HepG2 (cell line): ENCODE measurements around the gene CNP. TPM values are rescaled to one million over a fixed set of nuclear protein-coding genes. Genes with fewer than 3 reads are reported as not detected.

ENCODE experiments used
- ATF1 ChIP-seq: IDR thresholded peaks from 2 replicates; pipeline ENCODE4 v1.6.1; 2016; ENCODE audit warnings: mild to moderate bottlenecking, control low read depth
- DMAP1 ChIP-seq: IDR thresholded peaks from 2 replicates; pipeline ENCODE4 v1.6.1; 2016
- JUN ChIP-seq: sonication (generic); formaldehyde crosslinking; IDR thresholded peaks from 2 replicates; pipeline ENCODE4 v1.4.0; 2020; ENCODE audit warnings: mild to moderate bottlenecking, missing genetic modification reagents
- KDM1A ChIP-seq: IDR thresholded peaks from 2 replicates; pipeline ENCODE4 v1.6.1; 2016; ENCODE audit warnings: missing compliant biosample characterization
- MED8 ChIP-seq: sonication (generic); formaldehyde crosslinking; IDR thresholded peaks from 2 replicates; pipeline ENCODE4 v1.8.1; 2023; ENCODE audit warnings: mild to moderate bottlenecking, missing genetic modification reagents; ENCODE audit not compliant: insufficient replicate concordance
- NFRKB ChIP-seq: fragments of 450-650 bp; IDR thresholded peaks from 2 replicates; pipeline ENCODE4 v1.6.1; 2017
- RXRA ChIP-seq: sonication (generic); formaldehyde crosslinking; IDR thresholded peaks from 2 replicates; pipeline ENCODE4 v1.5.1; 2020; ENCODE audit warnings: missing genetic modification reagents
- SMARCE1 ChIP-seq: fragments of 450-650 bp; IDR thresholded peaks from 2 replicates; pipeline ENCODE4 v1.6.1; 2017; ENCODE audit warnings: borderline replicate concordance
- SMYD3 ChIP-seq: sonication (generic); formaldehyde crosslinking; IDR thresholded peaks from 2 replicates; pipeline ENCODE4 v1.8.1; 2023; ENCODE audit warnings: mild to moderate bottlenecking, missing genetic modification reagents
- TP53 ChIP-seq: sonication (generic); formaldehyde crosslinking; conservative IDR thresholded peaks from 2 replicates; pipeline ENCODE4 v1.4.0; 2020; ENCODE audit warnings: missing genetic modification reagents
- ZNF207 ChIP-seq: fragments of 450-650 bp; IDR thresholded peaks from 2 replicates; pipeline ENCODE4 v1.6.1; 2016; ENCODE audit warnings: antibody characterized with exemption, borderline replicate concordance
- ZNF567 ChIP-seq: sonication (generic); formaldehyde crosslinking; IDR thresholded peaks from 2 replicates; pipeline ENCODE4 v1.8.1; 2023; ENCODE audit warnings: mild to moderate bottlenecking, missing genetic modification reagents, borderline replicate concordance
- ZNF709 ChIP-seq: sonication (generic); formaldehyde crosslinking; IDR thresholded peaks from 2 replicates; pipeline ENCODE4 v1.5.0; 2020; ENCODE audit warnings: mild to moderate bottlenecking, missing genetic modification reagents
- ZNF841 ChIP-seq: sonication (generic); formaldehyde crosslinking; IDR thresholded peaks from 2 replicates; pipeline ENCODE4 v1.8.1; 2023; ENCODE audit warnings: missing genetic modification reagents, borderline replicate concordance
- polyA plus RNA-seq, 8 experiments: library from polyadenylated mRNA; depleted of rRNA in 3 of 8; stranded (reverse) in 7 of 8; unstranded in 1 of 8; fragments of >200 nt; fragmentation: Illumina TruSeq in 4 of 8; extraction: Trizol in 4 of 8; gene quantifications; 2 replicates each; pipeline versions ENCODE4 v1.2.1 to v1.2.3, GENCODE V29; 2011 to 2016; ENCODE audit warnings: low read depth in 4 of 8, missing spikeins in 1 of 8, mixed read lengths in 1 of 8; ENCODE audit not compliant: insufficient read depth in 1 of 8
- total RNA-seq, 5 experiments: library from RNA; depleted of rRNA; stranded (reverse); fragments of >200 nt; fragmentation: Illumina TruSeq; extraction: Trizol; gene quantifications; 2 replicates each; pipeline ENCODE4 v1.2.3, GENCODE V29; 2016; ENCODE audit warnings: low read depth in 1 of 5
- TF ChIP-seq, protein P1 (sequence below): sonication (generic); formaldehyde crosslinking; IDR thresholded peaks from 2 replicates; pipeline ENCODE4 v1.5.1; 2020; ENCODE audit warnings: mild to moderate bottlenecking, missing genetic modification reagents, moderate library complexity
- TF ChIP-seq, protein P2 (sequence below): IDR thresholded peaks from 2 replicates; pipeline ENCODE4 v1.6.1; 2016; ENCODE audit warnings: control low read depth
- TF ChIP-seq, protein P3 (sequence below): IDR thresholded peaks from 2 replicates; pipeline ENCODE4 v1.6.1; 2016; ENCODE audit warnings: missing biosample characterization, missing genetic modification reagents, low read depth
- TF ChIP-seq, protein P4 (sequence below): sonication (generic); formaldehyde crosslinking; IDR thresholded peaks from 2 replicates; pipeline ENCODE4 v1.4.0; 2020; ENCODE audit warnings: missing genetic modification reagents, borderline replicate concordance
- TF ChIP-seq, protein P5 (sequence below): sonication (generic); formaldehyde crosslinking; IDR thresholded peaks from 2 replicates; pipeline ENCODE4 v1.8.0; 2022; ENCODE audit warnings: missing genetic modification reagents, low read depth, mild to moderate bottlenecking, borderline replicate concordance
- TF ChIP-seq, protein P6 (sequence below): sonication (generic); formaldehyde crosslinking; IDR thresholded peaks from 2 replicates; pipeline ENCODE4 v1.4.0; 2020; ENCODE audit warnings: mild to moderate bottlenecking, missing genetic modification reagents
- TF ChIP-seq, protein P7 (sequence below): sonication (generic); formaldehyde crosslinking; IDR thresholded peaks from 2 replicates; pipeline ENCODE4 v1.4.0; 2020; ENCODE audit warnings: mild to moderate bottlenecking, missing genetic modification reagents

Gene CNP
- total and polyA plus RNA-seq, 2 of the 13 experiments (the other 11 are each of a cell fraction or from before 2014, with no cell fraction given) = 97.2 to 161 TPM

DNA sequence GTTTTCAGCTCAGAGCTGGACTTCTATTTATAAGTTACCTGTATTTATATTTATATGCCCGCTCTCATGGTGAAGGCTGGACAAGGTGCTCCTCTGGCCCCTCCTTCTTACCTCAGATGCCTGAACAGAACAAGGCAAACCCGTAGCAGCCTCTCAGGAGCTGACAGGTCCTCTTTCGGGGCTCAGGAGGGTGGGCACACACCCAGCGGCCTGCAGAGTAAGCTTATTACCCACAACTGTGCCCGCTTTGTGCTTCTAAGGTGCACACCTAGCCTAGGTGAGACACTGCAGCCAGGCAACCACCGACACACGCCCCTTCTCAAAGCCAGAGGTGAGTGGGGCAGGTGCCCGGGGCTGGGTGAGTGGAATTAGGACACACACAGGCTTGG, 58.6 kb downstream of the CNP start (continued):
- TF ChIP-seq, protein P1, sequence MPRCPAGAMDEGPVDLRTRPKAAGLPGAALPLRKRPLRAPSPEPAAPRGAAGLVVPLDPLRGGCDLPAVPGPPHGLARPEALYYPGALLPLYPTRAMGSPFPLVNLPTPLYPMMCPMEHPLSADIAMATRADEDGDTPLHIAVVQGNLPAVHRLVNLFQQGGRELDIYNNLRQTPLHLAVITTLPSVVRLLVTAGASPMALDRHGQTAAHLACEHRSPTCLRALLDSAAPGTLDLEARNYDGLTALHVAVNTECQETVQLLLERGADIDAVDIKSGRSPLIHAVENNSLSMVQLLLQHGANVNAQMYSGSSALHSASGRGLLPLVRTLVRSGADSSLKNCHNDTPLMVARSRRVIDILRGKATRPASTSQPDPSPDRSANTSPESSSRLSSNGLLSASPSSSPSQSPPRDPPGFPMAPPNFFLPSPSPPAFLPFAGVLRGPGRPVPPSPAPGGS (CRISPR knock-in tag) = no peak
- TF ChIP-seq SMYD3 (CRISPR knock-in tag) (no peak), TP53 (CRISPR knock-in tag) (no peak), DMAP1 (no peak), ZNF207 (no peak), MED8 (peak; percentile 52), ATF1 (CRISPR knock-in tag) (no peak), ZNF841 (no peak), JUN (CRISPR knock-in tag) (no peak), ZNF567 (CRISPR knock-in tag) (0 out of 2 replicates have a peak, but pooled peaks have one; percentile 11), ZNF709 (CRISPR knock-in tag) (no peak), SMARCE1 (no peak), NFRKB (no peak), RXRA (CRISPR knock-in tag) (no peak), KDM1A (CRISPR knock-in tag) (no peak)
- TF ChIP-seq, protein P2, sequence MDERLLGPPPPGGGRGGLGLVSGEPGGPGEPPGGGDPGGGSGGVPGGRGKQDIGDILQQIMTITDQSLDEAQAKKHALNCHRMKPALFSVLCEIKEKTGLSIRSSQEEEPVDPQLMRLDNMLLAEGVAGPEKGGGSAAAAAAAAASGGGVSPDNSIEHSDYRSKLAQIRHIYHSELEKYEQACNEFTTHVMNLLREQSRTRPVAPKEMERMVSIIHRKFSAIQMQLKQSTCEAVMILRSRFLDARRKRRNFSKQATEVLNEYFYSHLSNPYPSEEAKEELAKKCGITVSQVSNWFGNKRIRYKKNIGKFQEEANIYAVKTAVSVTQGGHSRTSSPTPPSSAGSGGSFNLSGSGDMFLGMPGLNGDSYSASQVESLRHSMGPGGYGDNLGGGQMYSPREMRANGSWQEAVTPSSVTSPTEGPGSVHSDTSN (CRISPR knock-in tag) = no peak
- TF ChIP-seq, protein P3, sequence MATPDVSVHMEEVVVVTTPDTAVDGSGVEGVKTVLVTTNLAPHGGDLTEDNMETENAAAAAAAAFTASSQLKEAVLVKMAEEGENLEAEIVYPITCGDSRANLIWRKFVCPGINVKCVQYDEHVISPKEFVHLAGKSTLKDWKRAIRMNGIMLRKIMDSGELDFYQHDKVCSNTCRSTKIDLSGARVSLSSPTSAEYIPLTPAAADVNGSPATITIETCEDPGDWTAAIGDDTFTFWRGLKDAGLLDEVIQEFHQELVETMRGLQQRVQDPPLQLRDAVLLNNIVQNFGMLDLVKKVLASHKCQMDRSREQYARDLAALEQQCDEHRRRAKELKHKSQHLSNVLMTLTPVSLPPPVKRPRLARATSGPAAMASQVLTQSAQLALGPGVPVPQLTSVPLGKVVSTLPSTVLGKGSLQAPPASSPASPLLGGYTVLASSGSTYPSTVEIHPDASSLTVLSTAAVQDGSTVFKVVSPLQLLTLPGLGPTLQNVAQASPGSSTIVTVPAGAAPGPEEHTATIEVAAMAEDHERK (CRISPR knock-in tag) = no peak
- TF ChIP-seq, protein P4, sequence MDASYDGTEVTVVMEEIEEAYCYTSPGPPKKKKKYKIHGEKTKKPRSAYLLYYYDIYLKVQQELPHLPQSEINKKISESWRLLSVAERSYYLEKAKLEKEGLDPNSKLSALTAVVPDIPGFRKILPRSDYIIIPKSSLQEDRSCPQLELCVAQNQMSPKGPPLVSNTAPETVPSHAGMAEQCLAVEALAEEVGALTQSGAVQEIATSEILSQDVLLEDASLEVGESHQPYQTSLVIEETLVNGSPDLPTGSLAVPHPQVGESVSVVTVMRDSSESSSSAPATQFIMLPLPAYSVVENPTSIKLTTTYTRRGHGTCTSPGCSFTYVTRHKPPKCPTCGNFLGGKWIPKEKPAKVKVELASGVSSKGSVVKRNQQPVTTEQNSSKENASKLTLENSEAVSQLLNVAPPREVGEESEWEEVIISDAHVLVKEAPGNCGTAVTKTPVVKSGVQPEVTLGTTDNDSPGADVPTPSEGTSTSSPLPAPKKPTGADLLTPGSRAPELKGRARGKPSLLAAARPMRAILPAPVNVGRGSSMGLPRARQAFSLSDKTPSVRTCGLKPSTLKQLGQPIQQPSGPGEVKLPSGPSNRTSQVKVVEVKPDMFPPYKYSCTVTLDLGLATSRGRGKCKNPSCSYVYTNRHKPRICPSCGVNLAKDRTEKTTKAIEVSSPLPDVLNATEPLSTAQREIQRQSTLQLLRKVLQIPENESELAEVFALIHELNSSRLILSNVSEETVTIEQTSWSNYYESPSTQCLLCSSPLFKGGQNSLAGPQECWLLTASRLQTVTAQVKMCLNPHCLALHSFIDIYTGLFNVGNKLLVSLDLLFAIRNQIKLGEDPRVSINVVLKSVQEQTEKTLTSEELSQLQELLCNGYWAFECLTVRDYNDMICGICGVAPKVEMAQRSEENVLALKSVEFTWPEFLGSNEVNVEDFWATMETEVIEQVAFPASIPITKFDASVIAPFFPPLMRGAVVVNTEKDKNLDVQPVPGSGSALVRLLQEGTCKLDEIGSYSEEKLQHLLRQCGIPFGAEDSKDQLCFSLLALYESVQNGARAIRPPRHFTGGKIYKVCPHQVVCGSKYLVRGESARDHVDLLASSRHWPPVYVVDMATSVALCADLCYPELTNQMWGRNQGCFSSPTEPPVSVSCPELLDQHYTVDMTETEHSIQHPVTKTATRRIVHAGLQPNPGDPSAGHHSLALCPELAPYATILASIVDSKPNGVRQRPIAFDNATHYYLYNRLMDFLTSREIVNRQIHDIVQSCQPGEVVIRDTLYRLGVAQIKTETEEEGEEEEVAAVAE (CRISPR knock-in tag) = no peak
- TF ChIP-seq, protein P5, sequence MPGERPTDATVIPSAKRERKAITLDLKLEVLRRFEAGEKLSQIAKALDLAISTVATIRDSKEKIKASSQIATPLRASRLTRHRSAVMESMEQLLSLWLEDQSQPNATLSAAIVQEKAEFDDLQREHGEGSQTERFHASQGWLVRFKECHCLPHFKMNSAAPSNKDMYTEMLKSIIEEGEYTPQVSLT (CRISPR knock-in tag) = no peak
- TF ChIP-seq, protein P6, sequence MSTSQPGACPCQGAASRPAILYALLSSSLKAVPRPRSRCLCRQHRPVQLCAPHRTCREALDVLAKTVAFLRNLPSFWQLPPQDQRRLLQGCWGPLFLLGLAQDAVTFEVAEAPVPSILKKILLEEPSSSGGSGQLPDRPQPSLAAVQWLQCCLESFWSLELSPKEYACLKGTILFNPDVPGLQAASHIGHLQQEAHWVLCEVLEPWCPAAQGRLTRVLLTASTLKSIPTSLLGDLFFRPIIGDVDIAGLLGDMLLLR (CRISPR knock-in tag) = no peak; the same call in 1 of the 2 replicates
- TF ChIP-seq, protein P7, sequence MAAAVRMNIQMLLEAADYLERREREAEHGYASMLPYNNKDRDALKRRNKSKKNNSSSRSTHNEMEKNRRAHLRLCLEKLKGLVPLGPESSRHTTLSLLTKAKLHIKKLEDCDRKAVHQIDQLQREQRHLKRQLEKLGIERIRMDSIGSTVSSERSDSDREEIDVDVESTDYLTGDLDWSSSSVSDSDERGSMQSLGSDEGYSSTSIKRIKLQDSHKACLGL (CRISPR knock-in tag) = peak; percentile 42; the same call in 1 of the 2 replicates
